Measurements from ENCODE around the gene PAM. TPM values are rescaled to one million over a fixed set of nuclear protein-coding genes. Genes with fewer than 3 reads are reported as not detected.

The PAM gene
- total RNA-seq, 2 experiments from 2014 or later: 31.2 to 37.6 TPM

DNA sequence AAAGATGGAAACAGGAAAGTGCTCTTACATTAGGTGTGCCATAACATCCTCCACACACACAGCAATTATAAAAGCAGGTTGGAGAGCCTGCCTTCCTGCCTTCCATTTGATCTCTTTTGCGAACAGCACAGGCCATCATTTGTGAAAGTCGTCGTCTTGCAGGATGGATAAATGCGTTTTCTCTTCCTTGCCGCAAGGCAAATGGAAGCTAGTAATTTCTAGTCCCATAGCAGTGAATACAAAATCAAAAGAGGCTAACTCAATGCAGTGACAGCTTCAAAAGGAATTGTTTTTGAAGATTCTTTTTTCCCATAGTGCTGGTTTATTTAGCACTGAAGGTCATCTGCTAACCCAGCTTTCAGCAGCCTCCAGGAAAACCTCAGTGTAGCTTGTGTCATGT is 186.0 kb downstream of the PAM start:
- DNase-seq: no peak
- no peak overlapping the region for H3K4me3 Mint-ChIP-seq
- intact Hi-C loops (cut with micrococcal nuclease): no loop called here
- H3K4me1 Mint-ChIP-seq (ENCODE audit: low read depth): no peaks in the 10 kb centered on the region
- no peaks in the 10 kb centered on the region for H3K27me3 Mint-ChIP-seq (ENCODE audit: low read depth)
- H3K27ac Mint-ChIP-seq: no peak overlapping the region
- peaks cover 2% of the 10 kb centered on the region for H3K36me3 Mint-ChIP-seq (ENCODE audit: low read depth)
- H3K9me3 Mint-ChIP-seq: no peaks in the 10 kb centered on the region
- CTCF ChIA-PET: interaction anchor here (0.8 kb wide), 1 partner anchor 9 kb away, joined by 3 read pairs; no protein-coding TSS in a partner anchor

DNA sequence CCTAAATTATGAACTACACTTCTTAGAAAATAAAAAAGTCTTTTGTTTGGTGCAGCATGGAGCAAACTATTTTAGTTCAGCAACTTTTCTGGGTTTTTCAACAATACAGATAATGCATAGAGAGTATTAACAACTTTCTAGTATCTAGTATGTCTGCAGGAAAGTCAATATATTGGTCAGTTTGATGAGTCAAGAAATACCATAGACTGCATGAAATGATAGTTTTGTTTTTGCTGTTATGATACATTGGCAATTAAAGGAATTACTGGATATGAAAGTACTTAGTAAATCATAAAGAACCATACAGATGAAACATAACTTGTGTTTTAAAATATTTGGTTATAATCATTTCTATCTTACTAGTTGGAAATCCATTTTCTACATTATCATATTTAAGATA is 191.3 kb downstream of the PAM start:
- H3K27ac Mint-ChIP-seq: no peak overlapping the region

DNA sequence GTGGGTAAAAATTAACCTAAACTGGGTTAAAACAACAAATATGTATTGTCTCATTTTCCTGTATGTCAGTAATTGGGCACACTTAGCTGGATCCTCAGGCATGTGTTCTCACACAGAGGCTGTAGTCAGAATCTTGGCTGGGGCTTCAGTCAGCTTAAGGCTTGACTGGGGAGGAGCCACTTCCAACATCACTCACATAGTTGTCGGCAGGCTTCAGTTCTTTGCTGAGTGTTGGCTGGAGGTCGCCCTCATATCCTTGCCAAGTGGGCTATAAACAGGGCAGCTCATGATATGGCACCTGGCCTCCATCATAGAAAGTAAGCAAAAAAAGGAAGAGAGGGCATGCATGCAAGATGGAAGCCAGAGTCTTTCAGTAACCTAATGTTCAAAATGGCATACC is 191.9 kb downstream of the PAM start:
- intact Hi-C loops (cut with micrococcal nuclease): no loop called here
- peaks cover 20% of the 10 kb centered on the region for H3K36me3 Mint-ChIP-seq (ENCODE audit: low read depth)
- no peaks in the 10 kb centered on the region for H3K4me1 Mint-ChIP-seq (ENCODE audit: low read depth)
- no peaks in the 10 kb centered on the region for H3K27me3 Mint-ChIP-seq (ENCODE audit: low read depth)
- CTCF ChIA-PET: no interaction called here
- H3K9me3 Mint-ChIP-seq: no peaks in the 10 kb centered on the region
- H3K27ac Mint-ChIP-seq: no peak overlapping the region
- DNase-seq: no peak
- no peak overlapping the region for H3K4me3 Mint-ChIP-seq

More for the DNA sequence above, 191.3 kb downstream of the PAM start:
- no peak for DNase-seq
- Mint-ChIP-seq H3K36me3 (ENCODE audit: low read depth) (peaks cover 18% of the 10 kb centered on the region), H3K4me1 (ENCODE audit: low read depth) (no peaks in the 10 kb centered on the region), H3K9me3 (no peaks in the 10 kb centered on the region), H3K27me3 (ENCODE audit: low read depth) (no peaks in the 10 kb centered on the region), H3K4me3 (no peak overlapping the region)
- intact Hi-C loops (cut with micrococcal nuclease): no loop called here
- CTCF ChIA-PET: interaction anchor here (0.5 kb wide), 1 partner anchor 196 kb away, joined by 3 read pairs; no protein-coding TSS in a partner anchor

DNA sequence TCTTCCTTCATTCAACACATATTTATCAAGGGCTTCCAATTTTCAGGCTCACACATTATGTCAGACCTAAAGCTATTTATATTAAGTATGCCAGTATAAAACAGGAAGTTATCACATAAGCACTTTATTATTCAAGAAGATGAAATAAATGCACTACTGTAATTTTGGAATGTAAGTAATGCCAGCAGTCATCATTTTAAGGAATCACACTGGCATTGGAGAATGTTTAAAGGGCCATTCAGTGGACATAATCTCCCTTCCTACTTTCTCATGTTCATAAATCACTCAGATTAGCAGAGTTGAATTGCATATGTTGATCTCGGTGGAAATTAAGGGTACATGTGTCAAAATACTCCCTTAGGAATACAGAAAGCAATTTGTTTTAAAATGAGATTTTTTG is 200.4 kb downstream of the PAM start:
- H3K9me3 Mint-ChIP-seq: no peaks in the 10 kb centered on the region
- CTCF ChIA-PET: interaction anchor here (0.7 kb wide), 1 partner anchor 269 kb away, joined by 3 read pairs; no protein-coding TSS in a partner anchor
- no peak for DNase-seq
- no peak overlapping the region for H3K4me3 Mint-ChIP-seq
- intact Hi-C loops (cut with micrococcal nuclease): no loop called here
- no peaks in the 10 kb centered on the region for H3K4me1 Mint-ChIP-seq (ENCODE audit: low read depth)
- peaks cover 21% of the 10 kb centered on the region for H3K36me3 Mint-ChIP-seq (ENCODE audit: low read depth)
- H3K27me3 Mint-ChIP-seq (ENCODE audit: low read depth): no peaks in the 10 kb centered on the region
- H3K27ac Mint-ChIP-seq: no peak overlapping the region

DNA sequence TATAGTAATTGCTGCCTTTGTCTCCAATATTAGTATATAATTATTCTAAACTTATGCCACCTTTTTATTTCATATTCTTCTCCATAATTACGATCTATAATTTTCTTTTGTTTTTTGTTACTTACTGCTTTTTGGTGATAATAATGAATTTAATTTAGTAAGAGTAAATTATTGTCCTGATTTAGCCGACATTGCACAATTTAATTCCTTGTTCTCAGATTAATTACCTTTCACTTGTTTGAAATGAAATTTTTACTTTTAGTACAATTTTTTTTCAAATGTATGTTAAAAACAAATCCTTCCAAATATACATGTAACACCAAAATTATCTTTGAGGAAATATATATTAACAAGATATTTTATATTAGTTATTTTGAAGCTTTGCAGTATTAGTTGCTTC is 201.5 kb downstream of the PAM start:
- Mint-ChIP-seq H3K27me3 (ENCODE audit: low read depth) (no peaks in the 10 kb centered on the region), H3K36me3 (ENCODE audit: low read depth) (peaks cover 15% of the 10 kb centered on the region), H3K27ac (no peak overlapping the region), H3K9me3 (no peaks in the 10 kb centered on the region), H3K4me3 (no peak overlapping the region), H3K4me1 (ENCODE audit: low read depth) (no peaks in the 10 kb centered on the region)
- intact Hi-C loops (cut with micrococcal nuclease): no loop called here
- no peak for DNase-seq
- CTCF ChIA-PET: interaction anchor here (0.6 kb wide), 1 partner anchor 44 kb away, joined by 3 read pairs; no protein-coding TSS in a partner anchor

DNA sequence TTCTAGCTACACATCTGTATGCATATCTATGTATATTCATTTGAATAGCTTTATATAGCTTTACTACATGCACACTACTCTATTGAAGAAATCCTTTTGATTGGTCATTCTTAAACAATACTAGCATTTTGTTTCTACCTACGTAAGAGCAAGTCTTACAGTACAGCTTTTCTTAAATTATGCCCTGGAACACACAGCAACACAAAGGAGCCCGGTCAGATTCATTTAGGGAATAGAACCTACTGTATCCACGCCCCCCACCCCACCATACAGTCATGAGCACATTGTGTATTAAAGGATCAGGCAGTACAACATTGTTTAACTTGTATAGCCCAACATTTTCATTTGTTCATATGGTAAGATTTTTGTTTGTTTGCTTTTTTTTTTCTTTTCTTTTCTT is 202.0 kb downstream of the PAM start:
- Mint-ChIP-seq H3K4me3 (no peak overlapping the region), H3K9me3 (no peaks in the 10 kb centered on the region), H3K36me3 (ENCODE audit: low read depth) (peaks cover 12% of the 10 kb centered on the region), H3K4me1 (ENCODE audit: low read depth) (no peaks in the 10 kb centered on the region), H3K27ac (no peak overlapping the region), H3K27me3 (ENCODE audit: low read depth) (no peaks in the 10 kb centered on the region)
- CTCF ChIA-PET: no interaction called here
- no peak for DNase-seq
- intact Hi-C loops (cut with micrococcal nuclease): no loop called here

DNA sequence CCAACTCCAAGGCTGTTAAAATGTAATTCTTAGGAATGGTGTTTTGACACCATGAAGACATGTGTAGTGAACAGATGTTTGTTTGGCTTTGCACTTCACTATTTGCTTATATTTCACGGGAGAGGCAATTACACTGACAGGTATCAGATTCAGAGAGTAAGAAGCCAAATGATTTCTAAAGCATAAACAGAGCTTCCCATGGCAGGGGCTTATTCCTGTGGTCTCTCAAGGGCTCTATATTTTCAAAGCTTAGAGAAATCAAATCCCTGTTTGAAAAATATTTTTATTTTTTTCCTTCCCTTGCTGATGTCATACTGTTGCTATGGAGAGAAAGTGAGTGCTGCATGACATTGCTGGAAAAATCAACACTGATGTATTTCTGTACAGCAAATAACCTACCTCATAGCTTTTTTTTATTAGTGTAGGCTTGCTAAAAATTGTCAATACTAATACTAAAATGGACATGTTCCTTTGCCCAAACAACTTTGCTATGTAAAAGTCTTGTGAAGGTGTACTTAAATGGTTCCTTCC is 203.4 kb downstream of the PAM start:
- H3K36me3 Mint-ChIP-seq (ENCODE audit: low read depth): peaks cover 6% of the 10 kb centered on the region
- intact Hi-C loops (cut with micrococcal nuclease): no loop called here
- CTCF ChIA-PET: no interaction called here
- no peaks in the 10 kb centered on the region for H3K4me1 Mint-ChIP-seq (ENCODE audit: low read depth)
- H3K4me3 Mint-ChIP-seq: no peak overlapping the region
- no peaks in the 10 kb centered on the region for H3K9me3 Mint-ChIP-seq
- no peak for DNase-seq
- H3K27ac Mint-ChIP-seq: no peak overlapping the region
- no peaks in the 10 kb centered on the region for H3K27me3 Mint-ChIP-seq (ENCODE audit: low read depth)

DNA sequence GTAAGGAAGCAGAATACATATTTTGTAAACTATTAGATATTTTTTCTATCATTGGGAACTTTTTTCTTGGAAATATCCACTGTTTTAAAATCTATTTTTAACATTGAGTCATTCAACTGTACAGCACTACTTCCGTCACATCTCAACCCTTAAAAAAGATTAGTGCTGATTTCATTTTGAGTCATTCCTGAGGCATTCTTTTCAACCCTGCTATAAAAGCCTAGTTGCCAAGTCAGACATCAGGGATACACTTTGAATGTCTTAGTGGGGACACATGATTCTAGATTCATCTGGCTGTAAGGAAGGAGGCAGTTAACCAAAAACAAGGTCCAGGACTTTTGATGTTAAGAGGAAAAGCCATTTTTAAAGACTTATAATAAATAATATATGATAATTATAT is 203.9 kb downstream of the PAM start:
- CTCF ChIA-PET: no interaction called here
- Mint-ChIP-seq H3K4me3 (no peak overlapping the region), H3K27ac (no peak overlapping the region), H3K9me3 (no peaks in the 10 kb centered on the region), H3K36me3 (ENCODE audit: low read depth) (peaks cover 6% of the 10 kb centered on the region), H3K27me3 (ENCODE audit: low read depth) (no peaks in the 10 kb centered on the region), H3K4me1 (ENCODE audit: low read depth) (no peaks in the 10 kb centered on the region)
- intact Hi-C loops (cut with micrococcal nuclease): no loop called here
- DNase-seq: no peak

DNA sequence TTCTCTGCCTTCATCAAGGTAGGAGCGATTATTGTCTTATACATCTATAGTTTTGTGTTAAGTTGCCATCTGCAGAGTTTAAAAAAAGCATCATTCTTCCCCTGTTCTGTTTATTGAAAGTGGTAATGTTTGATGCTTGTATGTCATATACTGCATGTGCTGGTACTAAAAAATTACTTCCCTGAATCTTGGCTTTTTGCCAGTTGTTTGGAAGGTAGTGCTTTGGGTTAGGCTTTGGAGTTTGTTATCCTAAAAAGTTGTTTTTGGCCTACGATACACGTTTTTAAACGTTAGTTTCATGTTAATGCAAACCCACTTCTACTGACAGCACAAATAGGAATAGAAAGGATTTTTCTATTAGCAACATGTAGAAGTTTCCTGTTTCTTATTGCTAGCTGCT is 206.6 kb downstream of the PAM start:
- Mint-ChIP-seq H3K36me3 (ENCODE audit: low read depth) (peaks cover 6% of the 10 kb centered on the region), H3K4me1 (ENCODE audit: low read depth) (no peaks in the 10 kb centered on the region), H3K9me3 (no peaks in the 10 kb centered on the region), H3K27ac (no peak overlapping the region), H3K4me3 (no peak overlapping the region), H3K27me3 (ENCODE audit: low read depth) (no peaks in the 10 kb centered on the region)
- CTCF ChIA-PET: no interaction called here
- intact Hi-C loops (cut with micrococcal nuclease): no loop called here
- DNase-seq: no peak

DNA sequence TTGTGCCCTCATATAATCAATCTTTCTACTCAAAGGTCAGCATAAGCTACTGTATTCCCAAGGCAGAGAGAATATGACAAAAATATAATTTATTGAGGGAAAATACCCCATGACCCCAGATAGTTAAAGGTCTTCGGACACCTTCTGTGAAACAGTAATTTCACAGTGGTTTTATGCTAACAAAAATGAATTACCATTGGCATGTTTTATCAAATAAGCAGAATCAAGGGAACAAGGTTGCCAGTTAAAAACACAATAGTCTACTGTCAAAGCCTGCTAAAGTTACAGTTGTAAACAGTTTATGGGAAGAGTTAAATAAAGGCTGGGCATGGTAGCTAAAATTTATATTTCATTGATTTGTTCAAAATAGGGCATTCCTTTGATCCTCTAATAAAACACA is 210.5 kb downstream of the PAM start:
- no peak for DNase-seq
- Mint-ChIP-seq H3K9me3 (no peaks in the 10 kb centered on the region), H3K27ac (no peak overlapping the region), H3K36me3 (ENCODE audit: low read depth) (no peaks in the 10 kb centered on the region), H3K4me1 (ENCODE audit: low read depth) (no peaks in the 10 kb centered on the region), H3K27me3 (ENCODE audit: low read depth) (no peaks in the 10 kb centered on the region), H3K4me3 (no peak overlapping the region)
- intact Hi-C loops (cut with micrococcal nuclease): no loop called here
- CTCF ChIA-PET: no interaction called here

DNA sequence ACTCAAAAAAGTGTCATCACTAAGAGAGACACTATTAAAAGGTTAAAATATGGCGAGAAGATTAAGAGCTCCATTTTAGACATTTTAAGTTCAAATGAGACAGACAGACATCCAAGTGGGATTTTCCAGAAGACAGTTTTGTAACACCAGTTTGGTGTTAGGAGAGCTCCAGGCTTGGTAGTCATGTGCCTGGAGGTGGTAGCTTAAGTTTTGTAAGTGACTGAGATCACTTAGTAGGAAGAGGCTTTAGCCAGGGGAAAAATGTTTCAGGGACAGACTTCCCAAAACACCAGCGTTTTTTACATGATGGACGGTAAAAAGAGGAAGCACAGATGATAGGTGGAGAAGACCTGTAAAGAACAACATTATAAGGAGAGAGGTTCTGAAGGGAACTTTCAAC is 214.5 kb downstream of the PAM start:
- no peak overlapping the region for H3K4me3 Mint-ChIP-seq
- no peak overlapping the region for H3K27ac Mint-ChIP-seq
- no peak for DNase-seq
- peaks cover 3% of the 10 kb centered on the region for H3K36me3 Mint-ChIP-seq (ENCODE audit: low read depth)
- H3K4me1 Mint-ChIP-seq (ENCODE audit: low read depth): no peaks in the 10 kb centered on the region
- no peaks in the 10 kb centered on the region for H3K27me3 Mint-ChIP-seq (ENCODE audit: low read depth)
- no peaks in the 10 kb centered on the region for H3K9me3 Mint-ChIP-seq
- intact Hi-C loops (cut with micrococcal nuclease): loop anchor here (5.0 kb wide), 1 partner anchor 168 kb away; no protein-coding TSS in a partner anchor
- CTCF ChIA-PET: interaction anchor here (0.6 to 1.0 kb wide), 2 partner anchors 32 to 223 kb away, joined by 3 read pairs; no protein-coding TSS in a partner anchor

DNA sequence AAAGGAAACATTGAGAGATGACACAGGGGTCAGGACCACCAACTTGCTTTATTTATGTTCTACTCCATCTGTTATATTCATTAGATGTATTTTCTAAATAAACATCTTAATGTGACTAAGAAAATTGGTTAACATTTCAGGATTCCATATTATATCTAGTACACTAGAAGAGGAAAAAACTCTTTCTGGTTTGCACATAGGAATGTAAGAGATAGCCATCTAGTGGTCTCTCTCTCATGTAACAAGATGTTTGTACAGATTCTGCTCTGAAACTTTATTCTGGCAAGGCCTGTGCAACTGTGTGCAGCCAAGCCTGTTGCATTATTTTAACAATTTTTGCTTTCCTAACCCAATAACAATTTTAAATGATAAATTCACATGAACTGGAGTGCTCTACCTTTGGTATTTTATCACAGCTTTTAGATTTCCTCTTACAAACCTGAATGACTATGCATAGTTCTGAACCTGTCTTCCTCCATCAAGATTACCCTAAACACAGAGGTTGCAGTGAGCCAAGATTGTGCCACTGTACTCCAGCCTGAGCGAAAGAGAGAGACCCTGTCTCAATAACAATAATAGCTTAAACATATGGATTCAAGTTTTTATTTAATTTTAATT is 216.7 kb downstream of the PAM start:
- Mint-ChIP-seq H3K4me1 (ENCODE audit: low read depth) (no peaks in the 10 kb centered on the region), H3K27me3 (ENCODE audit: low read depth) (no peaks in the 10 kb centered on the region), H3K36me3 (ENCODE audit: low read depth) (peaks cover 3% of the 10 kb centered on the region), H3K9me3 (no peaks in the 10 kb centered on the region), H3K4me3 (no peak overlapping the region), H3K27ac (no peak overlapping the region)
- no peak for DNase-seq
- intact Hi-C loops (cut with micrococcal nuclease): loop anchor here (1.0 to 5.0 kb wide), 3 partner anchors 166 to 290 kb away; no protein-coding TSS in a partner anchor
- CTCF ChIA-PET: interaction anchor here (0.6 to 1.4 kb wide), 5 partner anchors 32 to 261 kb away, joined by 3 to 4 read pairs (median 3); no protein-coding TSS in a partner anchor

DNA sequence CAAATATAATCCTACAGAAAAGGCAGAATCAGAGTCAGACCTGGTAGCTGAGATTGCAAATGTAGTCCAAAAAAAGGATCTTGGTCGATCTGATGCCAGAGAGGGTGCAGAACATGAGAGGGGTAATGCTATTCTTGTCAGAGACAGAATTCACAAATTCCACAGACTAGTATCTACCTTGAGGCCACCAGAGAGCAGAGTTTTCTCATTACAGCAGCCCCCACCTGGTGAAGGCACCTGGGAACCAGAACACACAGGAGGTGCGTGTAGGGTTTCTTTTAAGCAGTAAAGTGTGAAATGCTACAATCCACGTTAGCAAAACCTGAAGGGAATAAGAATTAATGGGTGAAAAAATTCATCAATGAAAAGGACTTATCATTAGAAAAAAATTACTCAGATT is 219.1 kb downstream of the PAM start:
- H3K4me3 Mint-ChIP-seq: no peak overlapping the region
- no peaks in the 10 kb centered on the region for H3K9me3 Mint-ChIP-seq
- DNase-seq: no peak
- no peak overlapping the region for H3K27ac Mint-ChIP-seq
- no peaks in the 10 kb centered on the region for H3K4me1 Mint-ChIP-seq (ENCODE audit: low read depth)
- H3K36me3 Mint-ChIP-seq (ENCODE audit: low read depth): peaks cover 7% of the 10 kb centered on the region
- CTCF ChIA-PET: no interaction called here
- intact Hi-C loops (cut with micrococcal nuclease): loop anchor here (5.0 kb wide), 1 partner anchor 163 kb away; no protein-coding TSS in a partner anchor
- H3K27me3 Mint-ChIP-seq (ENCODE audit: low read depth): no peaks in the 10 kb centered on the region
